OCI-LY3 (cell line): Measurements from ENCODE around the gene COA8.

Experiments
- EZH2phosphoT487 ChIP-seq: fragments of 200-600 bp; shearing (Covaris generic); IDR thresholded peaks from 2 replicates; pipeline ENCODE4 v1.6.1; 2018; ENCODE audit warnings: antibody characterized with exemption, mixed run types, low read depth
- TF ChIP-seq, protein P1 (sequence below): fragments of 200-600, 300-600 bp; sonication (generic); IDR thresholded peaks from 2 replicates; pipeline ENCODE4 v1.5.1; 2014; ENCODE audit warnings: antibody characterized with exemption, low read length, low read depth

DNA sequence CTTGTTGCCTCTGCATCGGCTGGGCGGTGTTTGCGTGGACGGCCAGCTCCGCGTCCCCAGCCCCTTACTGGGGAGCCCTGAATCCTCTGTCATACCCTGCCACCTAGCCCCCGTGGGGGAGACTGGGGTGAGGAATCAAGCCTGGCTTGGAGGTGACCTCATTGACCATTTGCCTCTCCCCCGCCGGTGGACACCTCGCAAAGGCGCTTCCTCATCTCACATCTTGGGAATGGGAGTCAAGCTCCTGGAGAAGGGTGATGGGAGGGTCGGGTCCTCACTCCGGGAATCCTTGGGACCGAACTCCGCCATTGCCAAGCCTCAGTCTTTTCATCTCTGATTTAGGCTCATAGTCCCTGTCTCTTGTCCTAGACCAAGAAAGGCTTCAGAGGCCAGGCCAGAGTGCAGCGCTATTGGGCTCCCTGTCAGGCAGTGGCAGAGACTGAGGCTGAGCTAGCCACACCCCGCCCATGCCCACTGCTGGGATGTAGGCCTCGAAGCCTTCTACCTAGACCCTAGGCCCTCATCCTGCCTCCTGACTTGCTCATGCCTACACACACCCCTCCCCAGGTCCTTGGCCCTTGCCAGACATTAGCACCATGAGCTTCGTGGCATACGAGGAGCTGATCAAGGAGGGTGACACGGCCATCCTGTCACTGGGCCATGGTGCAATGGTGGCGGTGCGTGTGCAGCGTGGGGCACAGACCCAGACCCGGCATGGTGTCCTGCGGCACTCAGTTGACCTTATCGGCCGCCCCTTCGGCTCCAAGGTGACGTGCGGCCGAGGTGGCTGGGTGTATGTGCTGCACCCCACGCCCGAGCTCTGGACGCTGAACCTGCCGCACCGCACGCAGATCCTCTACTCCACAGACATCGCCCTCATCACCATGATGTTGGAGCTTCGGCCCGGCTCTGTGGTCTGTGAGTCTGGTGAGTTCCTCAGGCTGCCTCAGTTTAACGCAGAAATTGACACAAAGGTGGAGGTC, 33.1 kb upstream of the COA8 start:
- TF ChIP-seq, protein P1, sequence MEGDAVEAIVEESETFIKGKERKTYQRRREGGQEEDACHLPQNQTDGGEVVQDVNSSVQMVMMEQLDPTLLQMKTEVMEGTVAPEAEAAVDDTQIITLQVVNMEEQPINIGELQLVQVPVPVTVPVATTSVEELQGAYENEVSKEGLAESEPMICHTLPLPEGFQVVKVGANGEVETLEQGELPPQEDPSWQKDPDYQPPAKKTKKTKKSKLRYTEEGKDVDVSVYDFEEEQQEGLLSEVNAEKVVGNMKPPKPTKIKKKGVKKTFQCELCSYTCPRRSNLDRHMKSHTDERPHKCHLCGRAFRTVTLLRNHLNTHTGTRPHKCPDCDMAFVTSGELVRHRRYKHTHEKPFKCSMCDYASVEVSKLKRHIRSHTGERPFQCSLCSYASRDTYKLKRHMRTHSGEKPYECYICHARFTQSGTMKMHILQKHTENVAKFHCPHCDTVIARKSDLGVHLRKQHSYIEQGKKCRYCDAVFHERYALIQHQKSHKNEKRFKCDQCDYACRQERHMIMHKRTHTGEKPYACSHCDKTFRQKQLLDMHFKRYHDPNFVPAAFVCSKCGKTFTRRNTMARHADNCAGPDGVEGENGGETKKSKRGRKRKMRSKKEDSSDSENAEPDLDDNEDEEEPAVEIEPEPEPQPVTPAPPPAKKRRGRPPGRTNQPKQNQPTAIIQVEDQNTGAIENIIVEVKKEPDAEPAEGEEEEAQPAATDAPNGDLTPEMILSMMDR, result no peak
- no peak for TF ChIP-seq EZH2phosphoT487
